H9 (cell line): ENCODE measurements around the gene PRRC2B. TPM values are rescaled to one million over a fixed set of nuclear protein-coding genes. Genes with fewer than 3 reads are reported as not detected.
"Not testable (repeated sequence)": the region's sequence is repeated elsewhere in the genome, so short reads cannot be mapped to it uniquely, and the experiment has no call there.

ENCODE experiments used
- DNase-seq: peaks from one replicate; pipeline ENCODE4 v3.0.0-alpha.2; 2017
- H2AFZ ChIP-seq: one replicate; pipeline ENCODE4 v1.6.1; 2013; ENCODE audit warnings: mild to moderate bottlenecking, low read length, control low read depth, moderate library complexity
- H2AK5ac ChIP-seq: 2 replicates; pipeline ENCODE4 v1.6.1; 2013; ENCODE audit warnings: low read length, control low read depth, mixed read lengths; ENCODE audit not compliant: insufficient read length
- H2BK120ac ChIP-seq: one replicate; pipeline ENCODE4 v1.6.1; 2013; ENCODE audit warnings: low read depth, mild to moderate bottlenecking, low read length, control low read depth, inconsistent platforms; ENCODE audit not compliant: poor library complexity, severe bottlenecking
- H2BK12ac ChIP-seq: 2 replicates; pipeline ENCODE4 v1.6.1; 2013; ENCODE audit warnings: low read length, control low read depth, mixed read lengths, low read depth; ENCODE audit not compliant: insufficient read length
- H2BK15ac ChIP-seq: 2 replicates; pipeline ENCODE4 v1.6.1; 2013; ENCODE audit warnings: low read depth, low read length, control low read depth
- H2BK20ac ChIP-seq: one replicate; pipeline ENCODE4 v1.6.1; 2013; ENCODE audit warnings: low read depth, mild to moderate bottlenecking, low read length, control low read depth, inconsistent platforms; ENCODE audit not compliant: poor library complexity, severe bottlenecking
- H2BK5ac ChIP-seq: 2 replicates; pipeline ENCODE4 v1.6.1; 2013; ENCODE audit warnings: low read length, control low read depth, mixed read lengths; ENCODE audit not compliant: insufficient read length
- H3K14ac ChIP-seq: 2 replicates; pipeline ENCODE4 v1.6.1; 2013; ENCODE audit warnings: low read length, control low read depth; ENCODE audit not compliant: insufficient read depth
- H3K18ac ChIP-seq: 2 replicates; pipeline ENCODE4 v1.6.1; 2013; ENCODE audit warnings: low read depth, mild to moderate bottlenecking, mixed read lengths, low read length, control low read depth; ENCODE audit not compliant: insufficient read length
- H3K23ac ChIP-seq: 2 replicates; pipeline ENCODE4 v1.6.1; 2013; ENCODE audit warnings: low read length, control low read depth, mixed read lengths, low read depth; ENCODE audit not compliant: insufficient read length
- H3K23me2 ChIP-seq: 2 replicates; pipeline ENCODE4 v1.6.1; 2013; ENCODE audit warnings: low read depth, mild to moderate bottlenecking, mixed read lengths, low read length, control low read depth; ENCODE audit not compliant: insufficient read length, poor library complexity, severe bottlenecking
- H3K27ac ChIP-seq: 2 replicates; pipeline ENCODE4 v1.5.1; 2013; ENCODE audit warnings: low read length, control low read depth, mixed read lengths, low read depth; ENCODE audit not compliant: insufficient read length
- H3K27me3 ChIP-seq: 2 replicates; pipeline ENCODE4 v1.6.1; 2013; ENCODE audit warnings: low read length, control low read depth, inconsistent platforms; ENCODE audit not compliant: insufficient read depth
- H3K4ac ChIP-seq: 2 replicates; pipeline ENCODE4 v1.6.1; 2013; ENCODE audit warnings: low read depth, mild to moderate bottlenecking, control low read depth, inconsistent platforms, low read length, moderate library complexity
- H3K4me1 ChIP-seq: 2 replicates; pipeline ENCODE4 v1.6.1; 2013; ENCODE audit warnings: low read length, control low read depth, inconsistent platforms; ENCODE audit not compliant: insufficient read depth
- H3K4me2 ChIP-seq: 2 replicates; pipeline ENCODE4 v1.6.1; 2013; ENCODE audit warnings: low read length, control low read depth, mixed read lengths; ENCODE audit not compliant: insufficient read length, insufficient read depth
- H3K56ac ChIP-seq: 2 replicates; pipeline ENCODE4 v1.6.1; 2013; ENCODE audit warnings: low read depth, mild to moderate bottlenecking, mixed read lengths, low read length, control low read depth; ENCODE audit not compliant: insufficient read length
- H3K79me1 ChIP-seq: 2 replicates; pipeline ENCODE4 v1.6.1; 2013; ENCODE audit warnings: low read depth, mild to moderate bottlenecking, moderate library complexity, low read length, control low read depth, inconsistent platforms; ENCODE audit not compliant: insufficient read depth, poor library complexity, severe bottlenecking
- H3K79me2 ChIP-seq: 2 replicates; pipeline ENCODE4 v1.6.1; 2013; ENCODE audit warnings: low read length, control low read depth, inconsistent platforms; ENCODE audit not compliant: insufficient read depth
- H3K9ac ChIP-seq: 2 replicates; pipeline ENCODE4 v1.6.1; 2013; ENCODE audit warnings: low read length, control low read depth, mixed read lengths; ENCODE audit not compliant: insufficient read length; ENCODE audit errors: extremely low read depth
- H3K9me3 ChIP-seq: one replicate; pipeline ENCODE4 v1.6.1; 2013; ENCODE audit warnings: low read depth, low read length, inconsistent platforms; ENCODE audit not compliant: control insufficient read depth
- H3T11ph ChIP-seq: one replicate; pipeline ENCODE4 v1.6.1; 2013; ENCODE audit warnings: mild to moderate bottlenecking, low read length, control low read depth, inconsistent platforms
- H4K20me1 ChIP-seq: one replicate; pipeline ENCODE4 v1.6.1; 2013; ENCODE audit not compliant: control insufficient read depth, insufficient read length, insufficient read depth
- H4K5ac ChIP-seq: 2 replicates; pipeline ENCODE4 v1.6.1; 2013; ENCODE audit warnings: low read depth, mild to moderate bottlenecking, mixed read lengths, low read length, control low read depth; ENCODE audit not compliant: insufficient read length
- H4K8ac ChIP-seq: replicated peaks from 2 replicates; pipeline ENCODE4 v1.6.1; 2013; ENCODE audit warnings: low read length, control low read depth, mixed read lengths, low read depth; ENCODE audit not compliant: insufficient read length
- H4K91ac ChIP-seq: 2 replicates; pipeline ENCODE4 v1.6.1; 2013; ENCODE audit warnings: low read depth, mild to moderate bottlenecking, moderate library complexity, mixed read lengths, low read length, control low read depth; ENCODE audit not compliant: insufficient read length
- H3K27ac Mint-ChIP-seq, 3 experiments: 2 replicates in 2 of 3; 3 replicates in 1 of 3; pipeline ENCODE4 v1.8.0; 2020 to 2021; ENCODE audit warnings: mixed read lengths in 3 of 3, mild to moderate bottlenecking in 1 of 3, moderate library complexity in 1 of 3
- H3K27me3 Mint-ChIP-seq: 2 replicates; pipeline ENCODE4 v1.8.0; 2021; ENCODE audit warnings: low read depth, mild to moderate bottlenecking, moderate library complexity, mixed read lengths
- H3K36me3 Mint-ChIP-seq, 3 experiments: 2 replicates in 2 of 3; 3 replicates in 1 of 3; pipeline ENCODE4 v1.8.0; 2020 to 2021; ENCODE audit warnings: low read depth in 3 of 3, mixed read lengths in 3 of 3; ENCODE audit not compliant: insufficient read depth in 1 of 3
- H3K4me1 Mint-ChIP-seq, 2 experiments: 2 replicates each; pipeline ENCODE4 v1.8.0; 2020; ENCODE audit warnings: mixed read lengths in 2 of 2
- H3K4me3 Mint-ChIP-seq, 2 experiments: 2 replicates in 1 of 2; 3 replicates in 1 of 2; pipeline ENCODE4 v1.8.0; 2020 to 2021; ENCODE audit warnings: mild to moderate bottlenecking in 2 of 2, mixed read lengths in 2 of 2, moderate library complexity in 1 of 2
- H3K9me3 Mint-ChIP-seq, 2 experiments: 2 replicates in 1 of 2; 3 replicates in 1 of 2; pipeline ENCODE4 v1.8.0; 2020; ENCODE audit warnings: mild to moderate bottlenecking in 2 of 2, mixed read lengths in 2 of 2, moderate library complexity in 1 of 2
- WGBS: extraction: QIAGEN DNeasy Blood & Tissue Kit; methylation state at CpG from one replicate; pipeline ENCODE4 v1.1.7; 2013; ENCODE audit warnings: missing lambda C conversion rate, low lambda C conversion rate, mixed read lengths; ENCODE audit not compliant: insufficient read length; ENCODE audit errors: extremely low coverage; 5-methylcytosine and 5-hydroxymethylcytosine counted together
- total RNA-seq: library from RNA; stranded (reverse); gene quantifications from 2 replicates; pipeline ENCODE4 v1.2.1, GENCODE V29; 2021
- TF ChIP-seq, protein P1 (sequence below): fragments of 200-600 bp; sonication (generic); conservative IDR thresholded peaks from 3 replicates; pipeline ENCODE4 v1.8.0; 2021; ENCODE audit warnings: antibody characterized with exemption, mild to moderate bottlenecking

The PRRC2B gene
- total RNA-seq, 1 experiment from 2014 or later: 251 TPM

GRCh38 chr9:131546336-131547084 is 152.6 kb downstream of the PRRC2B start:
- H3K56ac ChIP-seq: no peak overlapping the region
- no peak overlapping the region for H3K4ac ChIP-seq
- no peak overlapping the region for H2BK5ac ChIP-seq
- no peaks in the 10 kb centered on the region for H3K4me1 Mint-ChIP-seq
- peak overlapping the region; percentile 44 for H3K4me2 ChIP-seq
- no peak overlapping the region for H2BK15ac ChIP-seq
- H4K91ac ChIP-seq: no peak overlapping the region
- no peak overlapping the region for H4K8ac ChIP-seq
- peaks cover 5% of the 10 kb centered on the region for H3K9me3 ChIP-seq
- H3K79me2 ChIP-seq: no peaks in the 10 kb centered on the region
- no peaks in the 10 kb centered on the region; the same call in 1 of the 2 replicates for H3K27me3 ChIP-seq
- no CpG with 5 or more reads among the region's 49 CpGs for WGBS
- H2BK120ac ChIP-seq: no peak overlapping the region
- peaks cover 7% of the 10 kb centered on the region for H3K23me2 ChIP-seq
- H3K27ac ChIP-seq: no peak overlapping the region
- no peak overlapping the region for H3K14ac ChIP-seq
- no peak overlapping the region for H2AFZ ChIP-seq
- H2AK5ac ChIP-seq: no peak overlapping the region
- H3K36me3 Mint-ChIP-seq: peaks cover 9 to 39% (median 24%) of the 10 kb centered on the region in 3 experiments
- no peaks in the 10 kb centered on the region for H4K20me1 ChIP-seq
- no peak overlapping the region for H3K23ac ChIP-seq
- H4K5ac ChIP-seq: no peak overlapping the region
- no peak for DNase-seq
- TF ChIP-seq, protein P1, sequence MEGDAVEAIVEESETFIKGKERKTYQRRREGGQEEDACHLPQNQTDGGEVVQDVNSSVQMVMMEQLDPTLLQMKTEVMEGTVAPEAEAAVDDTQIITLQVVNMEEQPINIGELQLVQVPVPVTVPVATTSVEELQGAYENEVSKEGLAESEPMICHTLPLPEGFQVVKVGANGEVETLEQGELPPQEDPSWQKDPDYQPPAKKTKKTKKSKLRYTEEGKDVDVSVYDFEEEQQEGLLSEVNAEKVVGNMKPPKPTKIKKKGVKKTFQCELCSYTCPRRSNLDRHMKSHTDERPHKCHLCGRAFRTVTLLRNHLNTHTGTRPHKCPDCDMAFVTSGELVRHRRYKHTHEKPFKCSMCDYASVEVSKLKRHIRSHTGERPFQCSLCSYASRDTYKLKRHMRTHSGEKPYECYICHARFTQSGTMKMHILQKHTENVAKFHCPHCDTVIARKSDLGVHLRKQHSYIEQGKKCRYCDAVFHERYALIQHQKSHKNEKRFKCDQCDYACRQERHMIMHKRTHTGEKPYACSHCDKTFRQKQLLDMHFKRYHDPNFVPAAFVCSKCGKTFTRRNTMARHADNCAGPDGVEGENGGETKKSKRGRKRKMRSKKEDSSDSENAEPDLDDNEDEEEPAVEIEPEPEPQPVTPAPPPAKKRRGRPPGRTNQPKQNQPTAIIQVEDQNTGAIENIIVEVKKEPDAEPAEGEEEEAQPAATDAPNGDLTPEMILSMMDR: no peak; the same call in 2 of the 3 replicates
- H3K27ac Mint-ChIP-seq: no peak overlapping the region
- H3K18ac ChIP-seq: no peak overlapping the region
- no peak overlapping the region for H2BK12ac ChIP-seq
- H3K27me3 Mint-ChIP-seq: peaks cover 56% of the 10 kb centered on the region
- H3T11ph ChIP-seq: no peak overlapping the region
- H3K79me1 ChIP-seq: no peaks in the 10 kb centered on the region
- no peaks in the 10 kb centered on the region for H3K4me1 ChIP-seq
- H3K9ac ChIP-seq: no peak overlapping the region
- H3K9me3 Mint-ChIP-seq: peaks cover 57 to 61% of the 10 kb centered on the region in 2 experiments
- H3K4me3 Mint-ChIP-seq: peak overlapping the region; percentile 36 to 60; a peak in 4 of 5 replicates
- H2BK20ac ChIP-seq: no peak overlapping the region

DNA sequence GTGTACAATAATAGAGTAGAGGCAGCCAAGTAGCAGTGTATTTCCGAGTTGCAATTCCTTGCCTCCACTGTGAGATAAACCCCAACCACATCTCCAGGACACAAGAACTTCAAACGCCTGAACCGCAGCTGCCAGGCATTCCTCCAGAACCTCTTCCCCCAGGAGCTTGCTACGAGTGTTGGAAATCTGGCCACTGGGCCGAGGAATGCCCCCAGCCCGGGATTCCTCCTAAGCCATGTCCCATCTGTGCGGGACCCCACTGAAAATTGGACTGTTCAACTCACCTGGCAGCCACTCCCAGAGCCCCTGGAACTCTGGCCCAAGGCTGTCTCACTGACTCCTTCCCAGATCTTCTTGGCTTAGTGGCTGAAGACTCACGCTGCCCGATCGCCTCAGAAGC is 155.3 kb downstream of the PRRC2B start:
- not testable (repeated sequence) for H2BK12ac ChIP-seq, H3K14ac ChIP-seq, H3K56ac ChIP-seq, H2BK15ac ChIP-seq, H4K8ac ChIP-seq, H3K18ac ChIP-seq, H3K23ac ChIP-seq, H3K4me2 ChIP-seq, H3K4me1 Mint-ChIP-seq, H2AFZ ChIP-seq, H4K20me1 ChIP-seq, H2AK5ac ChIP-seq, H3K27ac Mint-ChIP-seq, H2BK5ac ChIP-seq, DNase-seq, H3K27ac ChIP-seq, H3K9ac ChIP-seq, H3K4ac ChIP-seq, H2BK20ac ChIP-seq, H3K4me3 Mint-ChIP-seq, H3K23me2 ChIP-seq, H3K79me2 ChIP-seq, H3T11ph ChIP-seq, H3K79me1 ChIP-seq, H3K27me3 ChIP-seq, H3K9me3 ChIP-seq, H2BK120ac ChIP-seq, H4K5ac ChIP-seq, H3K4me1 ChIP-seq, H4K91ac ChIP-seq
- no CpG with 5 or more reads among the region's 10 CpGs for WGBS
- peaks cover 42 to 44% of the 10 kb centered on the region in 2 experiments for H3K9me3 Mint-ChIP-seq
- peaks cover 70% of the 10 kb centered on the region for H3K27me3 Mint-ChIP-seq
- peaks cover 2 to 24% (median 15%) of the 10 kb centered on the region in 3 experiments; a peak in 6 of 7 replicates for H3K36me3 Mint-ChIP-seq
